ENCODE data around the gene UQCC2.

UQCC2 gene

GRCh38 chr6:33744001-33744848 lies 32.7 kb upstream of the UQCC2 start:
- peak; percentile 45 for DNase-seq (ENCODE audit: low read depth)

- no peak for DNase-seq (ENCODE audit: low read depth)
Observed at GRCh38 chr6:33742837-33743236, 31.3 kb upstream of the UQCC2 start.

- DNase-seq (ENCODE audit: low read depth): no peak
Observed at GRCh38 chr6:33742092-33742491, 30.6 kb upstream of the UQCC2 start.

GRCh38 chr6:33740794-33741193 lies 29.3 kb upstream of the UQCC2 start:
- DNase-seq (ENCODE audit: low read depth): no peak

GRCh38 chr6:33740204-33740608 lies 28.7 kb upstream of the UQCC2 start:
- no peak for DNase-seq (ENCODE audit: low read depth)

- DNase-seq (ENCODE audit: low read depth): no peak
Observed at GRCh38 chr6:33739571-33739970, 28.1 kb upstream of the UQCC2 start.

- no peak for DNase-seq (ENCODE audit: low read depth)
Observed at GRCh38 chr6:33738879-33739278, 27.4 kb upstream of the UQCC2 start.

GRCh38 chr6:33738153-33738552 lies 26.7 kb upstream of the UQCC2 start:
- DNase-seq (ENCODE audit: low read depth): no peak

GRCh38 chr6:33737267-33738026 lies 25.9 kb upstream of the UQCC2 start:
- no peak for DNase-seq (ENCODE audit: low read depth)

- no peak for DNase-seq (ENCODE audit: low read depth)
Observed at GRCh38 chr6:33735216-33735615, 23.7 kb upstream of the UQCC2 start.

- no peak for DNase-seq (ENCODE audit: low read depth)
Observed at GRCh38 chr6:33733709-33734007, 22.2 kb upstream of the UQCC2 start.

GRCh38 chr6:33732817-33733708 lies 21.6 kb upstream of the UQCC2 start:
- no peak for DNase-seq (ENCODE audit: low read depth)

GRCh38 chr6:33732385-33732784 lies 20.9 kb upstream of the UQCC2 start:
- DNase-seq (ENCODE audit: low read depth): no peak

GRCh38 chr6:33731751-33732282 lies 20.3 kb upstream of the UQCC2 start:
- DNase-seq (ENCODE audit: low read depth): no peak

- no peak for DNase-seq (ENCODE audit: low read depth)
Observed at GRCh38 chr6:33731035-33731434, 19.5 kb upstream of the UQCC2 start.

- no peak for DNase-seq (ENCODE audit: low read depth)
Observed at GRCh38 chr6:33730611-33731010, 19.1 kb upstream of the UQCC2 start.

GRCh38 chr6:33729059-33729458 lies 17.6 kb upstream of the UQCC2 start:
- DNase-seq (ENCODE audit: low read depth): no peak

- no peak for DNase-seq (ENCODE audit: low read depth)
Observed at GRCh38 chr6:33728438-33728837, 16.9 kb upstream of the UQCC2 start.

GRCh38 chr6:33727932-33728331 lies 16.4 kb upstream of the UQCC2 start:
- DNase-seq (ENCODE audit: low read depth): no peak

- DNase-seq (ENCODE audit: low read depth): no peak
Observed at GRCh38 chr6:33727126-33727525, 15.6 kb upstream of the UQCC2 start.

- DNase-seq (ENCODE audit: low read depth): no peak
Observed at GRCh38 chr6:33726696-33727095, 15.2 kb upstream of the UQCC2 start.
